Panc1 (cell line): Measurements from ENCODE around the gene INPP4B. TPM values are rescaled to one million over a fixed set of nuclear protein-coding genes. Genes with fewer than 3 reads are reported as not detected.

Experiments
- ATAC-seq: fragments of 200-7000 bp; cut with Tn5 transposase; 2 replicates; pipeline ENCODE4 v1.9.1; 2020; ENCODE audit warnings: mild to moderate bottlenecking, moderate library complexity
- BruUV-seq: library from RNA; stranded (reverse); fragments of 400-500 nt; replicated peaks from 2 replicates; lab custom pipeline; 2021; lab: Mats Ljungman, UMichigan
- CTCF ChIA-PET: fragments of 300-600 bp; sonication (Branson Sonifier 250); formaldehyde crosslinking; loops from one replicate; lab custom pipeline; 2022; ENCODE audit warnings: antibody characterized with exemption; lab: Charles Lee
- POLR2A ChIA-PET: fragments of 300-600 bp; sonication (Branson Sonifier 250); formaldehyde crosslinking; loops from one replicate; lab custom pipeline; 2022; ENCODE audit warnings: antibody characterized with exemption; lab: Charles Lee
- DNase-seq: peaks from one replicate; pipeline ENCODE4 v3.0.0-alpha.2; 2010; ENCODE audit warnings: low read depth, low spot score
- H3K27ac ChIP-seq: 2 replicates; pipeline ENCODE4 v1.5.1; 2011; ENCODE audit warnings: mild to moderate bottlenecking, low read length, inconsistent platforms
- H3K27me3 ChIP-seq: fragments of 200-500 bp; sonication (Bioruptor generic); 2 replicates; pipeline ENCODE4 v1.6.0; 2014; ENCODE audit warnings: low read length, inconsistent platforms; ENCODE audit not compliant: control insufficient read depth, insufficient read depth
- H3K36me3 ChIP-seq: fragments of 200-500 bp; sonication (Bioruptor generic); 2 replicates; pipeline ENCODE4 v1.5.1; 2014; ENCODE audit warnings: inconsistent platforms, mild to moderate bottlenecking, low read length, moderate library complexity; ENCODE audit not compliant: control insufficient read depth, insufficient read depth
- H3K4me1 ChIP-seq: 2 replicates; pipeline ENCODE4 v1.5.1; 2011; ENCODE audit warnings: inconsistent platforms, mild to moderate bottlenecking, low read length, moderate library complexity; ENCODE audit not compliant: control insufficient read depth, insufficient read depth
- H3K4me3 ChIP-seq, 2 experiments: 2 replicates each; pipeline ENCODE4 v1.5.1; 2011 to 2012; ENCODE audit warnings: low read depth in 2 of 2, low read length in 2 of 2, mild to moderate bottlenecking in 2 of 2, inconsistent platforms in 1 of 2, moderate library complexity in 1 of 2
- H3K9me3 ChIP-seq: fragments of 200-500 bp; sonication (Bioruptor generic); 2 replicates; pipeline ENCODE4 v1.5.1; 2014; ENCODE audit warnings: low read depth, mild to moderate bottlenecking, inconsistent platforms, low read length, moderate library complexity; ENCODE audit not compliant: control insufficient read depth, insufficient read depth
- POLR2AphosphoS5 ChIP-seq: IDR thresholded peaks from 2 replicates; pipeline ENCODE4 v1.6.1; 2012; ENCODE audit warnings: mild to moderate bottlenecking, low read depth, low read length, moderate library complexity
- SIN3A ChIP-seq: IDR thresholded peaks from 2 replicates; pipeline ENCODE4 v1.6.1; 2012; ENCODE audit warnings: low read depth, mild to moderate bottlenecking, low read length, moderate library complexity, borderline replicate concordance; ENCODE audit not compliant: insufficient read depth
- TCF7L2 ChIP-seq: IDR thresholded peaks from 2 replicates; pipeline ENCODE4 v1.6.1; 2011; ENCODE audit warnings: mild to moderate bottlenecking, low read depth, low read length, inconsistent platforms
- in situ Hi-C: cut with HindIII; loops from 2 replicates; pipeline ENCODE4 v1.10.0; 2016; ENCODE audit warnings: low sequenced_read_pairs, low pct_unique_long_range_greater_than_20kb
- intact Hi-C: fragments of 100-400 bp; cut with micrococcal nuclease; formaldehyde crosslinking; loops from one replicate; pipeline ENCODE4 v1.10.0; 2022; ENCODE audit not compliant: unreplicated experiment
- total RNA-seq: library from RNA; stranded (reverse); gene quantifications from one replicate; pipeline ENCODE4 v1.2.1, GENCODE V29; 2021; ENCODE audit not compliant: unreplicated experiment
- TF ChIP-seq, protein P1 (sequence below), 2 experiments: IDR thresholded peaks; 2 replicates each; pipeline ENCODE4 v1.6.1; 2011 to 2012; ENCODE audit warnings: low read depth in 2 of 2, control low read depth in 1 of 2, low read length in 1 of 2, mild to moderate bottlenecking in 1 of 2, moderate library complexity in 1 of 2; ENCODE audit not compliant: insufficient read depth in 1 of 2
- TF ChIP-seq, protein P2 (sequence below): fragments of 450-650 bp; IDR thresholded peaks from 2 replicates; pipeline ENCODE4 v1.5.1; 2017; ENCODE audit warnings: mild to moderate bottlenecking

INPP4B gene
- total RNA-seq, 1 experiment from 2014 or later, result 4.5 TPM

- ATAC-seq, result peak; percentile 84
- BruUV-seq, result no TSS peak
- in situ Hi-C loops, result no loop called here
- intact Hi-C loops, result no loop called here
- Histone ChIP-seq H3K36me3 (no peaks in the 10 kb centered on the region), H3K4me1 (no peaks in the 10 kb centered on the region), H3K4me3 (no peak overlapping the region), H3K27me3 (no peaks in the 10 kb centered on the region), H3K27ac (0 out of 2 replicates have a peak overlapping the region, but pooled peaks have one; percentile 9), H3K9me3 (no peaks in the 10 kb centered on the region)
- ChIA-PET CTCF (interaction anchor here (0.6 kb wide), 1 partner anchor 13 kb away, joined by 3 read pairs; no protein-coding TSS in a partner anchor), POLR2A (no interaction called here)
- DNase-seq, result no peak
- TF ChIP-seq, protein P1, sequence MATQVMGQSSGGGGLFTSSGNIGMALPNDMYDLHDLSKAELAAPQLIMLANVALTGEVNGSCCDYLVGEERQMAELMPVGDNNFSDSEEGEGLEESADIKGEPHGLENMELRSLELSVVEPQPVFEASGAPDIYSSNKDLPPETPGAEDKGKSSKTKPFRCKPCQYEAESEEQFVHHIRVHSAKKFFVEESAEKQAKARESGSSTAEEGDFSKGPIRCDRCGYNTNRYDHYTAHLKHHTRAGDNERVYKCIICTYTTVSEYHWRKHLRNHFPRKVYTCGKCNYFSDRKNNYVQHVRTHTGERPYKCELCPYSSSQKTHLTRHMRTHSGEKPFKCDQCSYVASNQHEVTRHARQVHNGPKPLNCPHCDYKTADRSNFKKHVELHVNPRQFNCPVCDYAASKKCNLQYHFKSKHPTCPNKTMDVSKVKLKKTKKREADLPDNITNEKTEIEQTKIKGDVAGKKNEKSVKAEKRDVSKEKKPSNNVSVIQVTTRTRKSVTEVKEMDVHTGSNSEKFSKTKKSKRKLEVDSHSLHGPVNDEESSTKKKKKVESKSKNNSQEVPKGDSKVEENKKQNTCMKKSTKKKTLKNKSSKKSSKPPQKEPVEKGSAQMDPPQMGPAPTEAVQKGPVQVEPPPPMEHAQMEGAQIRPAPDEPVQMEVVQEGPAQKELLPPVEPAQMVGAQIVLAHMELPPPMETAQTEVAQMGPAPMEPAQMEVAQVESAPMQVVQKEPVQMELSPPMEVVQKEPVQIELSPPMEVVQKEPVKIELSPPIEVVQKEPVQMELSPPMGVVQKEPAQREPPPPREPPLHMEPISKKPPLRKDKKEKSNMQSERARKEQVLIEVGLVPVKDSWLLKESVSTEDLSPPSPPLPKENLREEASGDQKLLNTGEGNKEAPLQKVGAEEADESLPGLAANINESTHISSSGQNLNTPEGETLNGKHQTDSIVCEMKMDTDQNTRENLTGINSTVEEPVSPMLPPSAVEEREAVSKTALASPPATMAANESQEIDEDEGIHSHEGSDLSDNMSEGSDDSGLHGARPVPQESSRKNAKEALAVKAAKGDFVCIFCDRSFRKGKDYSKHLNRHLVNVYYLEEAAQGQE (IDR thresholded peaks at IDR 0.05; ENCODE audit: insufficient read depth in 1 of 2, low read depth in 2 of 2, low read length in 1 of 2), result no peak
- TF ChIP-seq TCF7L2 (no peak), SIN3A (no peak)
- TF ChIP-seq, protein P2, sequence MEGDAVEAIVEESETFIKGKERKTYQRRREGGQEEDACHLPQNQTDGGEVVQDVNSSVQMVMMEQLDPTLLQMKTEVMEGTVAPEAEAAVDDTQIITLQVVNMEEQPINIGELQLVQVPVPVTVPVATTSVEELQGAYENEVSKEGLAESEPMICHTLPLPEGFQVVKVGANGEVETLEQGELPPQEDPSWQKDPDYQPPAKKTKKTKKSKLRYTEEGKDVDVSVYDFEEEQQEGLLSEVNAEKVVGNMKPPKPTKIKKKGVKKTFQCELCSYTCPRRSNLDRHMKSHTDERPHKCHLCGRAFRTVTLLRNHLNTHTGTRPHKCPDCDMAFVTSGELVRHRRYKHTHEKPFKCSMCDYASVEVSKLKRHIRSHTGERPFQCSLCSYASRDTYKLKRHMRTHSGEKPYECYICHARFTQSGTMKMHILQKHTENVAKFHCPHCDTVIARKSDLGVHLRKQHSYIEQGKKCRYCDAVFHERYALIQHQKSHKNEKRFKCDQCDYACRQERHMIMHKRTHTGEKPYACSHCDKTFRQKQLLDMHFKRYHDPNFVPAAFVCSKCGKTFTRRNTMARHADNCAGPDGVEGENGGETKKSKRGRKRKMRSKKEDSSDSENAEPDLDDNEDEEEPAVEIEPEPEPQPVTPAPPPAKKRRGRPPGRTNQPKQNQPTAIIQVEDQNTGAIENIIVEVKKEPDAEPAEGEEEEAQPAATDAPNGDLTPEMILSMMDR, result no peak
Observed at GRCh38 chr4:142817442-142817841, 28.7 kb downstream of the INPP4B start.

GRCh38 chr4:142815834-142816233 lies 30.3 kb downstream of the INPP4B start:
- intact Hi-C loops (no loop called here), in situ Hi-C loops (no loop called here)
- ATAC-seq, result no peak
- no peak overlapping the region for H3K27ac ChIP-seq
- no peaks in the 10 kb centered on the region for H3K27me3 ChIP-seq
- ChIA-PET POLR2A (no interaction called here), CTCF (no interaction called here)
- H3K4me3 ChIP-seq, result no peak overlapping the region
- no TSS peak for BruUV-seq
- H3K9me3 ChIP-seq, result no peaks in the 10 kb centered on the region
- no peak for DNase-seq
- no peaks in the 10 kb centered on the region for H3K36me3 ChIP-seq
- TF ChIP-seq, protein P1 (IDR thresholded peaks at IDR 0.05; ENCODE audit: insufficient read depth in 1 of 2, low read depth in 2 of 2, low read length in 1 of 2), result no peak
- TF ChIP-seq POLR2AphosphoS5, result no peak
- no peak for TF ChIP-seq SIN3A
- TF ChIP-seq TCF7L2, result no peak
- TF ChIP-seq, protein P2, result no peak
- no peaks in the 10 kb centered on the region for H3K4me1 ChIP-seq
